HG02678 (cell line): ENCODE data around the gene UBE2J2.
A peak's percentile ranks its signal among the peaks of the same experiment; 100 is the strongest.
"Not testable (repeated sequence)": the region's sequence is repeated elsewhere in the genome, so short reads cannot be mapped to it uniquely, and the experiment has no call there.

Experiments used
- ATAC-seq: cut with Tn5 transposase; IDR thresholded peaks from one replicate; pipeline ENCODE4 v1.9.1; 2021; ENCODE audit warnings: mild to moderate bottlenecking, moderate library complexity; ENCODE audit not compliant: unreplicated experiment

UBE2J2 gene

GRCh38 chr1:1273512-1274298 lies at the start of gene UBE2J2:
Gene UBE2J2, minus strand, starts transcription at chr1:1273854. Its CDS starts 5,862 bp downstream, at chr1:1267992.
- ATAC-seq, result peak; percentile 92

GRCh38 chr1:1322952-1323351 lies 49.3 kb upstream of the UBE2J2 start:
- ATAC-seq, result no peak

GRCh38 chr1:1322418-1322817 lies 48.8 kb upstream of the UBE2J2 start:
- ATAC-seq, result no peak

GRCh38 chr1:1321477-1321876 lies 47.8 kb upstream of the UBE2J2 start:
- no peak for ATAC-seq

- ATAC-seq, result no peak
Measured at GRCh38 chr1:1320666-1321448, 47.2 kb upstream of the UBE2J2 start.

GRCh38 chr1:1319646-1319941 lies 45.9 kb upstream of the UBE2J2 start:
- ATAC-seq, result no peak

GRCh38 chr1:1318777-1319645 lies 45.4 kb upstream of the UBE2J2 start:
- no peak for ATAC-seq

GRCh38 chr1:1318131-1318652 lies 44.5 kb upstream of the UBE2J2 start:
- no peak for ATAC-seq

- ATAC-seq, result no peak
Measured at GRCh38 chr1:1317420-1317819, 43.8 kb upstream of the UBE2J2 start.

GRCh38 chr1:1316199-1316598 lies 42.5 kb upstream of the UBE2J2 start:
- ATAC-seq, result not testable (repeated sequence)

GRCh38 chr1:1315435-1315954 lies 41.8 kb upstream of the UBE2J2 start:
- ATAC-seq, result no peak

GRCh38 chr1:1314678-1315335 lies 41.2 kb upstream of the UBE2J2 start:
- ATAC-seq, result no peak

- no peak for ATAC-seq
Measured at GRCh38 chr1:1314237-1314586, 40.6 kb upstream of the UBE2J2 start.

GRCh38 chr1:1313500-1314236 lies 40.0 kb upstream of the UBE2J2 start:
- no peak for ATAC-seq

- no peak for ATAC-seq
Measured at GRCh38 chr1:1312450-1313314, 39.0 kb upstream of the UBE2J2 start.

- no peak for ATAC-seq
Measured at GRCh38 chr1:1311107-1312104, 37.8 kb upstream of the UBE2J2 start.

- ATAC-seq, result no peak
Measured at GRCh38 chr1:1310476-1311053, 36.9 kb upstream of the UBE2J2 start.

- no peak for ATAC-seq
Measured at GRCh38 chr1:1310109-1310385, 36.4 kb upstream of the UBE2J2 start.
